Measurements from ENCODE around the gene MLXIP. TPM values are rescaled to one million over a fixed set of nuclear protein-coding genes. Genes with fewer than 3 reads are reported as not detected.

The MLXIP gene
- total RNA-seq, 4 donors from 2014 or later = 33.8 to 82.2 (median 50.9) TPM

GRCh38 chr12:122195405-122195804, 116.8 kb downstream of the MLXIP start:
- Histone ChIP-seq H3K27me3 (peaks cover 0 to 18% (median 2%) of the 10 kb centered on the region in 4 donors), H3K27ac (replicated peaks in 1 of 4) (no peak overlapping the region), H3K4me3 (no peak overlapping the region), H3K9me3 (peaks cover 0 to 3% (median 0%) of the 10 kb centered on the region in 4 donors), H3K36me3 (no peaks in the 10 kb centered on the region), H3K4me1 (no peaks in the 10 kb centered on the region)
- TF ChIP-seq EP300 (IDR thresholded peaks at IDR 0.05) (no peak), POLR2A (IDR thresholded peaks at IDR 0.05; ENCODE audit: low read depth) (no peak), CTCF (IDR thresholded peaks at IDR 0.05) (no peak), POLR2AphosphoS5 (IDR thresholded peaks at IDR 0.05) (no peak)
- WGBS = 92% methylated on average over 4 of the region's 4 CpGs
- no peak for DNase-seq (ENCODE audit: extremely low spot score)
- intact Hi-C loops (cut with DNase I) = loop anchor here (10.0 kb wide), 1 partner anchor 61 kb away; no protein-coding TSS in a partner anchor

Other genes starting within 250 kb of the MLXIP start
- 1 to 10 TPM in 2 of 4 donors, under 1 TPM in 2; 0.65 to 3.3 (median 1.3) TPM for gene HPD, start 219.9 kb upstream of the MLXIP start, total RNA-seq
- gene PSMD9, start 190.0 kb upstream of the MLXIP start, total RNA-seq = 10 to 100 TPM; 22.4 to 63.7 (median 44.4) TPM
- 1 to 10 TPM in 1 of 4 donors, under 1 TPM in 3; 0.66 to 1.9 (median 0.87) TPM for gene CFAP251, start 160.2 kb upstream of the MLXIP start, total RNA-seq
- gene BCL7A, start 56.9 kb upstream of the MLXIP start, total RNA-seq = 10 to 100 TPM in 1 of 4 donors, 1 to 10 TPM in 3; 2.9 to 10.1 (median 6.3) TPM
- gene IL31, start 95.5 kb downstream of the MLXIP start, total RNA-seq = not detected
- gene LRRC43, start 104.4 kb downstream of the MLXIP start, total RNA-seq = 1 to 10 TPM in 2 of 4 donors, under 1 TPM in 1, not detected in 1; 0.99 to 2.5 (median 1.3) TPM
- gene B3GNT4, start 125.0 kb downstream of the MLXIP start, total RNA-seq = not detected
- 10 to 100 TPM; 30.8 to 43.6 (median 39.3) TPM for gene DIABLO, start 147.3 kb downstream of the MLXIP start, total RNA-seq
- 10 to 100 TPM; 12.5 to 15.7 (median 14.7) TPM for gene VPS33A, start 187.7 kb downstream of the MLXIP start, total RNA-seq